GDM1 (cell line): ENCODE results near the gene PIGX.
"Not testable (repeated sequence)": the region's sequence is repeated elsewhere in the genome, so short reads cannot be mapped to it uniquely, and the experiment has no call there.

Experiments
- DNase-seq: peaks from one replicate; lab custom pipeline; 2025; lab: John Stamatoyannopoulos, UW

The PIGX gene

GRCh38 chr3:196706327-196706726, 5.8 kb upstream of the PIGX start:
- DNase-seq: no peak

- no peak for DNase-seq
Observed at GRCh38 chr3:196706731-196707130, 5.4 kb upstream of the PIGX start.

- no peak for DNase-seq
Observed at GRCh38 chr3:196707566-196707965, 4.6 kb upstream of the PIGX start.

- DNase-seq: no peak
Observed at GRCh38 chr3:196708467-196708866, 3.7 kb upstream of the PIGX start.

GRCh38 chr3:196712514-196713413, 587 bp downstream of the PIGX start:
- DNase-seq: peak; percentile 16

- not testable (repeated sequence) for DNase-seq
Observed at GRCh38 chr3:196717162-196717561, 5.0 kb downstream of the PIGX start.

GRCh38 chr3:196721097-196721496, 8.9 kb downstream of the PIGX start:
- DNase-seq: no peak

GRCh38 chr3:196726788-196727675, 14.9 kb downstream of the PIGX start:
- no peak for DNase-seq

GRCh38 chr3:196735751-196736150, 23.6 kb downstream of the PIGX start:
- no peak for DNase-seq

GRCh38 chr3:196736670-196737374, 24.6 kb downstream of the PIGX start:
- DNase-seq: no peak

- DNase-seq: no peak
Observed at GRCh38 chr3:196737655-196738054, 25.5 kb downstream of the PIGX start.

- peak; percentile 94 for DNase-seq
Observed at GRCh38 chr3:196739671-196740480, 27.7 kb downstream of the PIGX start, which contains the start of gene PAK2. Gene PAK2 (plus strand): TSS chr3:196739857. CDS start chr3:196782647, 42,790 bp downstream.

GRCh38 chr3:196740481-196741248, 28.5 kb downstream of the PIGX start:
- no peak for DNase-seq

GRCh38 chr3:196741249-196741889, 29.2 kb downstream of the PIGX start:
- no peak for DNase-seq

GRCh38 chr3:196743569-196743968, 31.4 kb downstream of the PIGX start:
- DNase-seq: not testable (repeated sequence)

GRCh38 chr3:196749125-196749524, 36.9 kb downstream of the PIGX start:
- no peak for DNase-seq

- DNase-seq: no peak
Observed at GRCh38 chr3:196753201-196753600, 41.0 kb downstream of the PIGX start.

GRCh38 chr3:196754091-196754981, 42.2 kb downstream of the PIGX start:
- no peak for DNase-seq

GRCh38 chr3:196756732-196757131, 44.6 kb downstream of the PIGX start:
- DNase-seq: no peak
